ENCODE measurements around the gene SFTPD. TPM values are rescaled to one million over a fixed set of nuclear protein-coding genes. Genes with fewer than 3 reads are reported as not detected.

The SFTPD gene
- total and polyA plus RNA-seq, 10 of the 15 experiments (the other 5 are each of a cell fraction or from before 2014, with no cell fraction given): 0.31 TPM; not detected in 9

DNA sequence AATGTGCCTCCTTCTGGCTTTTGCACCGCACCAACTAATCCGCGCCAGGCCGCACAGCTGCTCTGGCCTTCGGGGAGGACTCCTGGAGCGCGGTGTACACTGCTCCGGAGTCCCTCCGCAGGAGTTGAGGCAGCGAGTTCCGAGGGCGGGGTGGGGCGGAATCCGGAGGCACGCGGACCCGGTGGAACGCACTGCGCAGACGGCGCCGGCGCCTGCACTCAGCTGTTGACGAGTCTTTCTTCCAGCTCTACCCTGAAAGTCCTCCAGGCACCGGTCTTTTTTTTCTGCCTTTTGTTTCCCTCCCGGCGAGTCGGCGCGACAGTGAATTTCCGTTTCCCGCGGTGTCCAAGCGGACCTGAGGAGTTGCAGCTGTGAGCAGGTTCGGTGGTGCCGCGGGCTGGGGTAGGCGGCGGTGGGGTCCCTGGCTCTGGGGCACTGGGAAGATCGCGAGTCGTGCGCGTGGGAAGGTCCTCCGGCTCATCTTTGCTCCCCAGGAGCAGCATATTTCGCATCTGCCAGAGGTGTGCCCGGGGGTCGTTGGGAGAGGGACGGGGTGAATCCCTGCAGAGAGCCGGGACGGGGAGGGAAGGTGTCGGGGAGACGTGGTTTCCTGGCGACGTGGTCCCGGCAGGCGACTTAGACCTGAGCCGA is 44.1 kb downstream of the SFTPD start (continued):
- TF ChIP-seq EZH2 (IDR thresholded peaks at IDR 0.05; ENCODE audit: borderline replicate concordance, control insufficient read depth, low read depth, low read length): no peak
- no peak for TF ChIP-seq MTA3 (IDR thresholded peaks at IDR 0.05; ENCODE audit: borderline replicate concordance, low read length)
- TF ChIP-seq, protein P1, sequence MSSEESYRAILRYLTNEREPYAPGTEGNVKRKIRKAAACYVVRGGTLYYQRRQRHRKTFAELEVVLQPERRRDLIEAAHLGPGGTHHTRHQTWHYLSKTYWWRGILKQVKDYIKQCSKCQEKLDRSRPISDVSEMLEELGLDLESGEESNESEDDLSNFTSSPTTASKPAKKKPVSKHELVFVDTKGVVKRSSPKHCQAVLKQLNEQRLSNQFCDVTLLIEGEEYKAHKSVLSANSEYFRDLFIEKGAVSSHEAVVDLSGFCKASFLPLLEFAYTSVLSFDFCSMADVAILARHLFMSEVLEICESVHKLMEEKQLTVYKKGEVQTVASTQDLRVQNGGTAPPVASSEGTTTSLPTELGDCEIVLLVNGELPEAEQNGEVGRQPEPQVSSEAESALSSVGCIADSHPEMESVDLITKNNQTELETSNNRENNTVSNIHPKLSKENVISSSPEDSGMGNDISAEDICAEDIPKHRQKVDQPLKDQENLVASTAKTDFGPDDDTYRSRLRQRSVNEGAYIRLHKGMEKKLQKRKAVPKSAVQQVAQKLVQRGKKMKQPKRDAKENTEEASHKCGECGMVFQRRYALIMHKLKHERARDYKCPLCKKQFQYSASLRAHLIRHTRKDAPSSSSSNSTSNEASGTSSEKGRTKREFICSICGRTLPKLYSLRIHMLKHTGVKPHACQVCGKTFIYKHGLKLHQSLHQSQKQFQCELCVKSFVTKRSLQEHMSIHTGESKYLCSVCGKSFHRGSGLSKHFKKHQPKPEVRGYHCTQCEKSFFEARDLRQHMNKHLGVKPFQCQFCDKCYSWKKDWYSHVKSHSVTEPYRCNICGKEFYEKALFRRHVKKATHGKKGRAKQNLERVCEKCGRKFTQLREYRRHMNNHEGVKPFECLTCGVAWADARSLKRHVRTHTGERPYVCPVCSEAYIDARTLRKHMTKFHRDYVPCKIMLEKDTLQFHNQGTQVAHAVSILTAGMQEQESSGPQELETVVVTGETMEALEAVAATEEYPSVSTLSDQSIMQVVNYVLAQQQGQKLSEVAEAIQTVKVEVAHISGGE (CRISPR knock-in tag; IDR thresholded peaks at IDR 0.05): peak; percentile 36; the same call in 1 of the 2 replicates
- no peak for TF ChIP-seq MTA2 (IDR thresholded peaks at IDR 0.05; ENCODE audit: low read depth)
- TF ChIP-seq, protein P2, sequence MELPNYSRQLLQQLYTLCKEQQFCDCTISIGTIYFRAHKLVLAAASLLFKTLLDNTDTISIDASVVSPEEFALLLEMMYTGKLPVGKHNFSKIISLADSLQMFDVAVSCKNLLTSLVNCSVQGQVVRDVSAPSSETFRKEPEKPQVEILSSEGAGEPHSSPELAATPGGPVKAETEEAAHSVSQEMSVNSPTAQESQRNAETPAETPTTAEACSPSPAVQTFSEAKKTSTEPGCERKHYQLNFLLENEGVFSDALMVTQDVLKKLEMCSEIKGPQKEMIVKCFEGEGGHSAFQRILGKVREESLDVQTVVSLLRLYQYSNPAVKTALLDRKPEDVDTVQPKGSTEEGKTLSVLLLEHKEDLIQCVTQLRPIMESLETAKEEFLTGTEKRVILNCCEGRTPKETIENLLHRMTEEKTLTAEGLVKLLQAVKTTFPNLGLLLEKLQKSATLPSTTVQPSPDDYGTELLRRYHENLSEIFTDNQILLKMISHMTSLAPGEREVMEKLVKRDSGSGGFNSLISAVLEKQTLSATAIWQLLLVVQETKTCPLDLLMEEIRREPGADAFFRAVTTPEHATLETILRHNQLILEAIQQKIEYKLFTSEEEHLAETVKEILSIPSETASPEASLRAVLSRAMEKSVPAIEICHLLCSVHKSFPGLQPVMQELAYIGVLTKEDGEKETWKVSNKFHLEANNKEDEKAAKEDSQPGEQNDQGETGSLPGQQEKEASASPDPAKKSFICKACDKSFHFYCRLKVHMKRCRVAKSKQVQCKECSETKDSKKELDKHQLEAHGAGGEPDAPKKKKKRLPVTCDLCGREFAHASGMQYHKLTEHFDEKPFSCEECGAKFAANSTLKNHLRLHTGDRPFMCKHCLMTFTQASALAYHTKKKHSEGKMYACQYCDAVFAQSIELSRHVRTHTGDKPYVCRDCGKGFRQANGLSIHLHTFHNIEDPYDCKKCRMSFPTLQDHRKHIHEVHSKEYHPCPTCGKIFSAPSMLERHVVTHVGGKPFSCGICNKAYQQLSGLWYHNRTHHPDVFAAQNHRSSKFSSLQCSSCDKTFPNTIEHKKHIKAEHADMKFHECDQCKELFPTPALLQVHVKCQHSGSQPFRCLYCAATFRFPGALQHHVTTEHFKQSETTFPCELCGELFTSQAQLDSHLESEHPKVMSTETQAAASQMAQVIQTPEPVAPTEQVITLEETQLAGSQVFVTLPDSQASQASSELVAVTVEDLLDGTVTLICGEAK (IDR thresholded peaks at IDR 0.05; ENCODE audit: borderline replicate concordance): no peak
- TF ChIP-seq, protein P3, sequence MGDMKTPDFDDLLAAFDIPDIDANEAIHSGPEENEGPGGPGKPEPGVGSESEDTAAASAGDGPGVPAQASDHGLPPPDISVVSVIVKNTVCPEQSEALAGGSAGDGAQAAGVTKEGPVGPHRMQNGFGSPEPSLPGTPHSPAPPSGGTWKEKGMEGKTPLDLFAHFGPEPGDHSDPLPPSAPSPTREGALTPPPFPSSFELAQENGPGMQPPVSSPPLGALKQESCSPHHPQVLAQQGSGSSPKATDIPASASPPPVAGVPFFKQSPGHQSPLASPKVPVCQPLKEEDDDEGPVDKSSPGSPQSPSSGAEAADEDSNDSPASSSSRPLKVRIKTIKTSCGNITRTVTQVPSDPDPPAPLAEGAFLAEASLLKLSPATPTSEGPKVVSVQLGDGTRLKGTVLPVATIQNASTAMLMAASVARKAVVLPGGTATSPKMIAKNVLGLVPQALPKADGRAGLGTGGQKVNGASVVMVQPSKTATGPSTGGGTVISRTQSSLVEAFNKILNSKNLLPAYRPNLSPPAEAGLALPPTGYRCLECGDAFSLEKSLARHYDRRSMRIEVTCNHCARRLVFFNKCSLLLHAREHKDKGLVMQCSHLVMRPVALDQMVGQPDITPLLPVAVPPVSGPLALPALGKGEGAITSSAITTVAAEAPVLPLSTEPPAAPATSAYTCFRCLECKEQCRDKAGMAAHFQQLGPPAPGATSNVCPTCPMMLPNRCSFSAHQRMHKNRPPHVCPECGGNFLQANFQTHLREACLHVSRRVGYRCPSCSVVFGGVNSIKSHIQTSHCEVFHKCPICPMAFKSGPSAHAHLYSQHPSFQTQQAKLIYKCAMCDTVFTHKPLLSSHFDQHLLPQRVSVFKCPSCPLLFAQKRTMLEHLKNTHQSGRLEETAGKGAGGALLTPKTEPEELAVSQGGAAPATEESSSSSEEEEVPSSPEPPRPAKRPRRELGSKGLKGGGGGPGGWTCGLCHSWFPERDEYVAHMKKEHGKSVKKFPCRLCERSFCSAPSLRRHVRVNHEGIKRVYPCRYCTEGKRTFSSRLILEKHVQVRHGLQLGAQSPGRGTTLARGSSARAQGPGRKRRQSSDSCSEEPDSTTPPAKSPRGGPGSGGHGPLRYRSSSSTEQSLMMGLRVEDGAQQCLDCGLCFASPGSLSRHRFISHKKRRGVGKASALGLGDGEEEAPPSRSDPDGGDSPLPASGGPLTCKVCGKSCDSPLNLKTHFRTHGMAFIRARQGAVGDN (IDR thresholded peaks at IDR 0.05): no peak
- TF ChIP-seq, protein P4, sequence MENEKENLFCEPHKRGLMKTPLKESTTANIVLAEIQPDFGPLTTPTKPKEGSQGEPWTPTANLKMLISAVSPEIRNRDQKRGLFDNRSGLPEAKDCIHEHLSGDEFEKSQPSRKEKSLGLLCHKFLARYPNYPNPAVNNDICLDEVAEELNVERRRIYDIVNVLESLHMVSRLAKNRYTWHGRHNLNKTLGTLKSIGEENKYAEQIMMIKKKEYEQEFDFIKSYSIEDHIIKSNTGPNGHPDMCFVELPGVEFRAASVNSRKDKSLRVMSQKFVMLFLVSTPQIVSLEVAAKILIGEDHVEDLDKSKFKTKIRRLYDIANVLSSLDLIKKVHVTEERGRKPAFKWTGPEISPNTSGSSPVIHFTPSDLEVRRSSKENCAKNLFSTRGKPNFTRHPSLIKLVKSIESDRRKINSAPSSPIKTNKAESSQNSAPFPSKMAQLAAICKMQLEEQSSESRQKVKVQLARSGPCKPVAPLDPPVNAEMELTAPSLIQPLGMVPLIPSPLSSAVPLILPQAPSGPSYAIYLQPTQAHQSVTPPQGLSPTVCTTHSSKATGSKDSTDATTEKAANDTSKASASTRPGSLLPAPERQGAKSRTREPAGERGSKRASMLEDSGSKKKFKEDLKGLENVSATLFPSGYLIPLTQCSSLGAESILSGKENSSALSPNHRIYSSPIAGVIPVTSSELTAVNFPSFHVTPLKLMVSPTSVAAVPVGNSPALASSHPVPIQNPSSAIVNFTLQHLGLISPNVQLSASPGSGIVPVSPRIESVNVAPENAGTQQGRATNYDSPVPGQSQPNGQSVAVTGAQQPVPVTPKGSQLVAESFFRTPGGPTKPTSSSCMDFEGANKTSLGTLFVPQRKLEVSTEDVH (IDR thresholded peaks at IDR 0.05; ENCODE audit: low read depth, partially characterized antibody): no peak
- TF ChIP-seq BRCA1 (IDR thresholded peaks at IDR 0.05; ENCODE audit: low read depth, low read length): no peak
